ENCODE data around the gene IGFBP6. TPM values are rescaled to one million over a fixed set of nuclear protein-coding genes. Genes with fewer than 3 reads are reported as not detected.

The IGFBP6 gene
- total and polyA plus RNA-seq, 4 donors: 1.6 to 17.6 (median 12.0) TPM

DNA sequence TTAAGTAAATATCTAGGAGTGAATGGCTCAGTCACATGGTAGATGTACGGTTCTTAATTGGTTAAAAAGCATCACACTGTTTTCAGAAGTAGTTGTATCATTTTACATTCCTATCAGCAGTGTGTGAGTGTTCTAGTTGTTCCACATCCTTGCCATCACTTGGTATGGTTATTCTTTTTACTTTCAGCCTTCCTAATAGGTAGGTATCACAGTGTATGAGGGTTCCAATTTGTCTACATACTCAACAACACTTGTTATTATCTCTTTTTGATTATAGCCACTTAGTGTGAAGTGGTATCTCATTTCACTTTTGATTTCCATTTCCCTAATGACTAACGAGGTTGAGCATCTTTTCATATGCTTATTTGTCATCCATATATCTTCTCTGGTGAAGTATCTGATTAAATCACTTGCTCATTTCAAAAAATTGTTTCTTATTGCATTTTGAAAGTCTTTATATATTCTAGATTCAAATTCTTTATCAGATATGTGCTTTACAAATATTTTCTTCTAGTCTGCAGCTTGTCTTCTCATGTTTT is 14.8 kb upstream of the IGFBP6 start:
- DNase-seq (ENCODE audit: low spot score): no peak
- no peaks in the 10 kb centered on the region for H3K36me3 ChIP-seq (ENCODE audit: control insufficient read depth in 4 of 4, insufficient read depth in 3 of 4, low read depth in 1 of 4, low read length in 3 of 4)
- 67% methylated on average over 2 of the region's 2 CpGs for WGBS
- H3K27me3 ChIP-seq (ENCODE audit: control insufficient read depth in 4 of 4, insufficient read depth in 4 of 4, low read length in 3 of 4): no peaks in the 10 kb centered on the region
- no peak overlapping the region for H3K27ac ChIP-seq (ENCODE audit: low read depth in 1 of 2, low read length in 2 of 2)
- no peak overlapping the region for H3K4me3 ChIP-seq (ENCODE audit: low read depth in 1 of 3, low read length in 3 of 3)
- TF ChIP-seq YY1 (IDR thresholded peaks at IDR 0.05) (no peak), RXRA (IDR thresholded peaks at IDR 0.05) (no peak), SP1 (IDR thresholded peaks at IDR 0.05) (no peak), TAF1 (conservative IDR thresholded peaks at IDR 0.05) (no peak), EGR1 (IDR thresholded peaks at IDR 0.05; ENCODE audit: low read depth in 2 of 2) (no peak), FOXA2 (IDR thresholded peaks at IDR 0.05) (no peak), NR2F2 (IDR thresholded peaks at IDR 0.05) (no peak), RAD21 (IDR thresholded peaks at IDR 0.05) (no peak), GABPA (IDR thresholded peaks at IDR 0.05 in 1 of 2, conservative IDR thresholded peaks at IDR 0.05 in 1 of 2) (no peak), HNF4A (conservative IDR thresholded peaks at IDR 0.05) (no peak), FOXA1 (IDR thresholded peaks at IDR 0.05) (no peak), HNF4G (IDR thresholded peaks at IDR 0.05) (no peak), JUND (IDR thresholded peaks at IDR 0.05) (no peak)
- TF ChIP-seq, protein P1, sequence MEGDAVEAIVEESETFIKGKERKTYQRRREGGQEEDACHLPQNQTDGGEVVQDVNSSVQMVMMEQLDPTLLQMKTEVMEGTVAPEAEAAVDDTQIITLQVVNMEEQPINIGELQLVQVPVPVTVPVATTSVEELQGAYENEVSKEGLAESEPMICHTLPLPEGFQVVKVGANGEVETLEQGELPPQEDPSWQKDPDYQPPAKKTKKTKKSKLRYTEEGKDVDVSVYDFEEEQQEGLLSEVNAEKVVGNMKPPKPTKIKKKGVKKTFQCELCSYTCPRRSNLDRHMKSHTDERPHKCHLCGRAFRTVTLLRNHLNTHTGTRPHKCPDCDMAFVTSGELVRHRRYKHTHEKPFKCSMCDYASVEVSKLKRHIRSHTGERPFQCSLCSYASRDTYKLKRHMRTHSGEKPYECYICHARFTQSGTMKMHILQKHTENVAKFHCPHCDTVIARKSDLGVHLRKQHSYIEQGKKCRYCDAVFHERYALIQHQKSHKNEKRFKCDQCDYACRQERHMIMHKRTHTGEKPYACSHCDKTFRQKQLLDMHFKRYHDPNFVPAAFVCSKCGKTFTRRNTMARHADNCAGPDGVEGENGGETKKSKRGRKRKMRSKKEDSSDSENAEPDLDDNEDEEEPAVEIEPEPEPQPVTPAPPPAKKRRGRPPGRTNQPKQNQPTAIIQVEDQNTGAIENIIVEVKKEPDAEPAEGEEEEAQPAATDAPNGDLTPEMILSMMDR (IDR thresholded peaks at IDR 0.05; ENCODE audit: low read depth, low read length, missing input control): no peak
- TF ChIP-seq, protein P2, sequence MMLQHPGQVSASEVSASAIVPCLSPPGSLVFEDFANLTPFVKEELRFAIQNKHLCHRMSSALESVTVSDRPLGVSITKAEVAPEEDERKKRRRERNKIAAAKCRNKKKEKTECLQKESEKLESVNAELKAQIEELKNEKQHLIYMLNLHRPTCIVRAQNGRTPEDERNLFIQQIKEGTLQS (IDR thresholded peaks at IDR 0.05): no peak
- TF ChIP-seq, protein P3, sequence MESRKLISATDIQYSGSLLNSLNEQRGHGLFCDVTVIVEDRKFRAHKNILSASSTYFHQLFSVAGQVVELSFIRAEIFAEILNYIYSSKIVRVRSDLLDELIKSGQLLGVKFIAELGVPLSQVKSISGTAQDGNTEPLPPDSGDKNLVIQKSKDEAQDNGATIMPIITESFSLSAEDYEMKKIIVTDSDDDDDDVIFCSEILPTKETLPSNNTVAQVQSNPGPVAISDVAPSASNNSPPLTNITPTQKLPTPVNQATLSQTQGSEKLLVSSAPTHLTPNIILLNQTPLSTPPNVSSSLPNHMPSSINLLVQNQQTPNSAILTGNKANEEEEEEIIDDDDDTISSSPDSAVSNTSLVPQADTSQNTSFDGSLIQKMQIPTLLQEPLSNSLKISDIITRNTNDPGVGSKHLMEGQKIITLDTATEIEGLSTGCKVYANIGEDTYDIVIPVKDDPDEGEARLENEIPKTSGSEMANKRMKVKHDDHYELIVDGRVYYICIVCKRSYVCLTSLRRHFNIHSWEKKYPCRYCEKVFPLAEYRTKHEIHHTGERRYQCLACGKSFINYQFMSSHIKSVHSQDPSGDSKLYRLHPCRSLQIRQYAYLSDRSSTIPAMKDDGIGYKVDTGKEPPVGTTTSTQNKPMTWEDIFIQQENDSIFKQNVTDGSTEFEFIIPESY (IDR thresholded peaks at IDR 0.05): no peak
- TF ChIP-seq, protein P4, sequence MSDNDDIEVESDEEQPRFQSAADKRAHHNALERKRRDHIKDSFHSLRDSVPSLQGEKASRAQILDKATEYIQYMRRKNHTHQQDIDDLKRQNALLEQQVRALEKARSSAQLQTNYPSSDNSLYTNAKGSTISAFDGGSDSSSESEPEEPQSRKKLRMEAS (IDR thresholded peaks at IDR 0.05): no peak
- TF ChIP-seq, protein P5, sequence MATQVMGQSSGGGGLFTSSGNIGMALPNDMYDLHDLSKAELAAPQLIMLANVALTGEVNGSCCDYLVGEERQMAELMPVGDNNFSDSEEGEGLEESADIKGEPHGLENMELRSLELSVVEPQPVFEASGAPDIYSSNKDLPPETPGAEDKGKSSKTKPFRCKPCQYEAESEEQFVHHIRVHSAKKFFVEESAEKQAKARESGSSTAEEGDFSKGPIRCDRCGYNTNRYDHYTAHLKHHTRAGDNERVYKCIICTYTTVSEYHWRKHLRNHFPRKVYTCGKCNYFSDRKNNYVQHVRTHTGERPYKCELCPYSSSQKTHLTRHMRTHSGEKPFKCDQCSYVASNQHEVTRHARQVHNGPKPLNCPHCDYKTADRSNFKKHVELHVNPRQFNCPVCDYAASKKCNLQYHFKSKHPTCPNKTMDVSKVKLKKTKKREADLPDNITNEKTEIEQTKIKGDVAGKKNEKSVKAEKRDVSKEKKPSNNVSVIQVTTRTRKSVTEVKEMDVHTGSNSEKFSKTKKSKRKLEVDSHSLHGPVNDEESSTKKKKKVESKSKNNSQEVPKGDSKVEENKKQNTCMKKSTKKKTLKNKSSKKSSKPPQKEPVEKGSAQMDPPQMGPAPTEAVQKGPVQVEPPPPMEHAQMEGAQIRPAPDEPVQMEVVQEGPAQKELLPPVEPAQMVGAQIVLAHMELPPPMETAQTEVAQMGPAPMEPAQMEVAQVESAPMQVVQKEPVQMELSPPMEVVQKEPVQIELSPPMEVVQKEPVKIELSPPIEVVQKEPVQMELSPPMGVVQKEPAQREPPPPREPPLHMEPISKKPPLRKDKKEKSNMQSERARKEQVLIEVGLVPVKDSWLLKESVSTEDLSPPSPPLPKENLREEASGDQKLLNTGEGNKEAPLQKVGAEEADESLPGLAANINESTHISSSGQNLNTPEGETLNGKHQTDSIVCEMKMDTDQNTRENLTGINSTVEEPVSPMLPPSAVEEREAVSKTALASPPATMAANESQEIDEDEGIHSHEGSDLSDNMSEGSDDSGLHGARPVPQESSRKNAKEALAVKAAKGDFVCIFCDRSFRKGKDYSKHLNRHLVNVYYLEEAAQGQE (IDR thresholded peaks at IDR 0.05): no peak
- H3K4me1 ChIP-seq (ENCODE audit: control insufficient read depth in 4 of 4, insufficient read depth in 4 of 4, low read length in 3 of 4): peaks cover 5 to 12% (median 9%) of the 10 kb centered on the region in 4 donors
- H3K9me3 ChIP-seq (ENCODE audit: control insufficient read depth in 4 of 4, low read length in 3 of 4): no peaks in the 10 kb centered on the region
- H3K9ac ChIP-seq (ENCODE audit: low read depth in 1 of 2, low read length in 2 of 2): no peak overlapping the region

Measured in liver (tissue), 9 donors.